Mesendoderm (in vitro differentiated cells): Measurements from ENCODE around the gene LGALS3BP.

Experiments
- DNase-seq: peaks from one replicate; pipeline ENCODE4 v3.0.0; 2013
- H2AK5ac ChIP-seq: 2 replicates; pipeline ENCODE4 v1.6.1; 2013; ENCODE audit warnings: low read length, inconsistent platforms
- H2BK120ac ChIP-seq: 2 replicates; pipeline ENCODE4 v1.6.1; 2013; ENCODE audit warnings: low read depth, mild to moderate bottlenecking, low read length, moderate library complexity, mixed read lengths
- H2BK15ac ChIP-seq: replicated peaks from 2 replicates; pipeline ENCODE4 v1.6.1; 2013; ENCODE audit warnings: low read depth, mild to moderate bottlenecking, moderate library complexity
- H2BK5ac ChIP-seq: 2 replicates; pipeline ENCODE4 v1.6.1; 2013; ENCODE audit warnings: low read length, inconsistent platforms
- H3K18ac ChIP-seq: 2 replicates; pipeline ENCODE4 v1.6.1; 2013; ENCODE audit warnings: mild to moderate bottlenecking, low read length, mixed read lengths
- H3K23ac ChIP-seq: one replicate; pipeline ENCODE4 v1.6.1; 2013; ENCODE audit warnings: low read length
- H3K27ac ChIP-seq: 2 replicates; pipeline ENCODE4 v1.5.1; 2013; ENCODE audit warnings: low read depth, mild to moderate bottlenecking, inconsistent platforms, low read length, moderate library complexity
- H3K27me3 ChIP-seq: 2 replicates; pipeline ENCODE4 v1.6.1; 2013; ENCODE audit warnings: low read length, control low read depth, mild to moderate bottlenecking, inconsistent platforms; ENCODE audit not compliant: insufficient read depth, poor library complexity
- H3K36me3 ChIP-seq: 2 replicates; pipeline ENCODE4 v1.6.1; 2013; ENCODE audit warnings: low read length, inconsistent platforms; ENCODE audit not compliant: control insufficient read depth, insufficient read depth
- H3K4ac ChIP-seq: one replicate; pipeline ENCODE4 v1.6.1; 2013; ENCODE audit warnings: low read depth, mild to moderate bottlenecking, low read length, moderate library complexity
- H3K4me1 ChIP-seq: 2 replicates; pipeline ENCODE4 v1.6.1; 2013; ENCODE audit warnings: low read depth, low read length, inconsistent platforms; ENCODE audit not compliant: control insufficient read depth
- H3K4me2 ChIP-seq: 2 replicates; pipeline ENCODE4 v1.6.1; 2013; ENCODE audit warnings: low read length
- H3K4me3 ChIP-seq: 2 replicates; pipeline ENCODE4 v1.5.1; 2013; ENCODE audit warnings: mild to moderate bottlenecking, low read length
- H3K56ac ChIP-seq: one replicate; pipeline ENCODE4 v1.6.1; 2013; ENCODE audit warnings: low read length
- H3K79me1 ChIP-seq: 2 replicates; pipeline ENCODE4 v1.6.1; 2013; ENCODE audit warnings: low read length, inconsistent platforms
- H3K79me2 ChIP-seq: 2 replicates; pipeline ENCODE4 v1.6.1; 2013; ENCODE audit warnings: mild to moderate bottlenecking, low read length; ENCODE audit not compliant: control insufficient read depth, insufficient read depth
- H3K9ac ChIP-seq: 2 replicates; pipeline ENCODE4 v1.6.1; 2013; ENCODE audit warnings: low read length, inconsistent platforms
- H4K5ac ChIP-seq: one replicate; pipeline ENCODE4 v1.6.1; 2013; ENCODE audit warnings: low read length
- H4K8ac ChIP-seq: one replicate; pipeline ENCODE4 v1.6.1; 2013; ENCODE audit warnings: low read depth, mild to moderate bottlenecking, control low read depth, low read length, moderate library complexity
- WGBS: extraction: QIAGEN DNeasy Blood & Tissue Kit; methylation state at CpG from one replicate; pipeline ENCODE4 v1.1.7; 2013; ENCODE audit warnings: low lambda C conversion rate, missing lambda C conversion rate; ENCODE audit not compliant: insufficient coverage; ENCODE audit errors: extremely low coverage; 5-methylcytosine and 5-hydroxymethylcytosine counted together

LGALS3BP gene

DNA sequence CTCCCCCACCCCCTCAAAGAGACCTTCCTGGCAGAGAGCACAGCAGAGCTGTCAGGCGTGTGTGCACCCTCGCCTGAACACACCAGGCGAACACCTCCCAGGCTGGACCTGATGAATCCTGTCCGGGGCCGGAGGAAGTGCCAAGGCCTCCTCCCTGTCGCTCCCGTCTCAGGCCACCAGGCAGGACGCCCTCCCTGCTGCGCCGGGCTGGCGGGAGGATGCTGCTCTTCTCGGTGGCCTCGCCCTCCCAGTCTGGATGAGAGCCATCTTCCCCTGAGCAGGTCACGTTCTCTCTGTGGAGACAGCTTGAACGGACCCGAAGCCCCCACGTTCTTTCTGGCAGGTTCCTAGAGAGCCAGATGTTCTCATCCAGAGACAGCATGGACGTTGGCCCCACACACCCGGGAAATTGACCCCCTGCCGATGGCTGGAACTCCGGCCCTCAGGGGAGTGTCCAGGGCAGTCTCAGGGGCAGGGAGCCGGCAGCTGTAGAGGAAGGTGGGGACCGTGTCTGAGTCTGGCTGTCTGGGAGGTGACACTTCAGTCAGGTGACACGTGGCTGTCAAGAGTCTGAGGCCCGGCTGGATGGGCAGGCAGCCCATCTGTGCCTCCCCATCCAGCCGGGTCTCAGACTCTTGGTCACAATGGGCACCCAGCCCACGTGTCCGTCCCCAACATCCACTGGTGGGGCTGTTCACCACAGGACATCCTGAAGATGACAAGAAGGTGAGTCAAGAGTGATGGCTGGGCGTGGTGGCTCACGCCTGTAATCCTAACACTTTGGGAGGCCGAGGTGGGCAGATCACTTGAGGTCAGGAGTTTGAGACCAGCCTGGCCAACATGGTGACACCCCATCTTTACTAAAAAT lies 49.6 kb downstream of the LGALS3BP start:
- no peak overlapping the region for H3K4ac ChIP-seq
- H3K4me1 ChIP-seq = no peaks in the 10 kb centered on the region
- no CpG with 5 or more reads among the region's 31 CpGs for WGBS
- H3K27me3 ChIP-seq = no peaks in the 10 kb centered on the region
- no peak overlapping the region for H3K27ac ChIP-seq
- no peak for DNase-seq
- H3K23ac ChIP-seq = no peak overlapping the region
- no peak overlapping the region for H3K9ac ChIP-seq
- no peak overlapping the region for H3K18ac ChIP-seq
- no peaks in the 10 kb centered on the region for H3K36me3 ChIP-seq
- H4K5ac ChIP-seq = no peak overlapping the region
- H3K79me1 ChIP-seq = no peaks in the 10 kb centered on the region
- no peak overlapping the region for H2BK120ac ChIP-seq
- no peak overlapping the region for H2BK5ac ChIP-seq
- H3K56ac ChIP-seq = no peak overlapping the region
- H3K4me2 ChIP-seq = no peak overlapping the region
- no peak overlapping the region for H3K4me3 ChIP-seq
- H4K8ac ChIP-seq = no peak overlapping the region
- no peak overlapping the region for H2BK15ac ChIP-seq
- H3K79me2 ChIP-seq = no peaks in the 10 kb centered on the region
- no peak overlapping the region for H2AK5ac ChIP-seq

- peaks cover 7% of the 10 kb centered on the region for H3K79me1 ChIP-seq
- H3K79me2 ChIP-seq = peaks cover 3% of the 10 kb centered on the region
- H3K4me2 ChIP-seq = peak overlapping the region; percentile 45
- no peak overlapping the region for H3K27ac ChIP-seq
- no peak overlapping the region for H2AK5ac ChIP-seq
- peak overlapping the region; percentile 91 for H3K18ac ChIP-seq
- no peak overlapping the region for H2BK15ac ChIP-seq
- DNase-seq = peak; percentile 24
- no CpG with 5 or more reads among the region's 33 CpGs for WGBS
- no peaks in the 10 kb centered on the region for H3K27me3 ChIP-seq
- no peak overlapping the region for H4K5ac ChIP-seq
- H2BK120ac ChIP-seq = peak overlapping the region; percentile 16
- peak overlapping the region; percentile 76 for H3K9ac ChIP-seq
- peak overlapping the region; percentile 80 for H3K56ac ChIP-seq
- peak overlapping the region; percentile 15 for H3K4me3 ChIP-seq
- H2BK5ac ChIP-seq = no peak overlapping the region
- no peaks in the 10 kb centered on the region for H3K4me1 ChIP-seq
- H3K36me3 ChIP-seq = no peaks in the 10 kb centered on the region
- H3K4ac ChIP-seq = peak overlapping the region; percentile 58
- H4K8ac ChIP-seq = no peak overlapping the region
- no peak overlapping the region for H3K23ac ChIP-seq
Observed at GRCh38 chr17:78925662-78926555, 53.8 kb downstream of the LGALS3BP start.

GRCh38 chr17:78925234-78925633 lies 54.5 kb downstream of the LGALS3BP start, which contains the start of gene TIMP2:
TIMP2 (minus strand) TSS chr17:78925387; CDS start chr17:78925088, 299 bp downstream.
- H3K27me3 ChIP-seq = no peaks in the 10 kb centered on the region
- no peaks in the 10 kb centered on the region for H3K4me1 ChIP-seq
- peaks cover 3% of the 10 kb centered on the region for H3K79me2 ChIP-seq
- H2BK15ac ChIP-seq = no peak within 1 kb of the TSS
- H3K4me2 ChIP-seq = peak within 1 kb of the TSS; percentile 78
- H2BK5ac ChIP-seq = no peak within 1 kb of the TSS
- peak within 1 kb of the TSS; percentile 93 for H4K8ac ChIP-seq
- H3K79me1 ChIP-seq = peaks cover 7% of the 10 kb centered on the region
- H4K5ac ChIP-seq = no peak within 1 kb of the TSS
- peak within 1 kb of the TSS; percentile 79 for H3K4ac ChIP-seq
- peak within 1 kb of the TSS; percentile 82 for H3K56ac ChIP-seq
- no peak within 1 kb of the TSS for H2AK5ac ChIP-seq
- peak within 1 kb of the TSS; percentile 46 for H3K4me3 ChIP-seq
- H3K27ac ChIP-seq = no peak within 1 kb of the TSS
- H3K23ac ChIP-seq = no peak within 1 kb of the TSS
- peak within 1 kb of the TSS; percentile 97 for H3K18ac ChIP-seq
- H3K9ac ChIP-seq = peak within 1 kb of the TSS; percentile 76
- peak within 1 kb of the TSS; percentile 39 for H2BK120ac ChIP-seq
- H3K36me3 ChIP-seq = no peaks in the 10 kb centered on the region
- WGBS = no CpG with 5 or more reads among the region's 52 CpGs
- DNase-seq = peak; percentile 89

GRCh38 chr17:78924481-78925151 lies 55.1 kb downstream of the LGALS3BP start:
- Histone ChIP-seq H2BK15ac (no peak overlapping the region), H4K8ac (peak overlapping the region; percentile 93), H3K27me3 (no peaks in the 10 kb centered on the region), H4K5ac (no peak overlapping the region), H3K27ac (no peak overlapping the region), H3K18ac (peak overlapping the region; percentile 97), H3K36me3 (no peaks in the 10 kb centered on the region), H2AK5ac (no peak overlapping the region), H2BK5ac (no peak overlapping the region), H3K79me1 (peaks cover 8% of the 10 kb centered on the region), H3K4me2 (peak overlapping the region; percentile 78), H3K9ac (peak overlapping the region; percentile 76), H3K4me1 (no peaks in the 10 kb centered on the region), H3K56ac (peak overlapping the region; percentile 82), H3K4ac (peak overlapping the region; percentile 79), H2BK120ac (peak overlapping the region; percentile 39), H3K23ac (no peak overlapping the region), H3K4me3 (peak overlapping the region; percentile 46), H3K79me2 (peaks cover 4% of the 10 kb centered on the region)
- WGBS = no CpG with 5 or more reads among the region's 64 CpGs
- DNase-seq = peak; percentile 82

GRCh38 chr17:78923660-78924453 lies 55.9 kb downstream of the LGALS3BP start:
- H3K4me2 ChIP-seq = peak overlapping the region; percentile 78
- peak overlapping the region; percentile 40 for H3K4me3 ChIP-seq
- H3K4ac ChIP-seq = peak overlapping the region; percentile 41
- H2BK15ac ChIP-seq = no peak overlapping the region
- H3K18ac ChIP-seq = peak overlapping the region; percentile 97
- no peaks in the 10 kb centered on the region for H3K36me3 ChIP-seq
- H3K79me2 ChIP-seq = peaks cover 4% of the 10 kb centered on the region
- no peak overlapping the region for H2BK5ac ChIP-seq
- no peaks in the 10 kb centered on the region for H3K4me1 ChIP-seq
- no CpG with 5 or more reads among the region's 28 CpGs for WGBS
- H3K23ac ChIP-seq = no peak overlapping the region
- peak overlapping the region; percentile 76 for H3K9ac ChIP-seq
- peak; percentile 66 for DNase-seq
- peak overlapping the region; percentile 82 for H3K56ac ChIP-seq
- no peak overlapping the region for H3K27ac ChIP-seq
- no peaks in the 10 kb centered on the region for H3K27me3 ChIP-seq
- H2BK120ac ChIP-seq = no peak overlapping the region
- no peak overlapping the region for H4K5ac ChIP-seq
- H2AK5ac ChIP-seq = no peak overlapping the region
- peaks cover 8% of the 10 kb centered on the region for H3K79me1 ChIP-seq
- no peak overlapping the region for H4K8ac ChIP-seq
